GM12878 (cell line): Measurements from ENCODE around the gene BAIAP2L1. TPM values are rescaled to one million over a fixed set of nuclear protein-coding genes. Genes with fewer than 3 reads are reported as not detected.

Experiments
- ATAC-seq: fragments of 200-7000 bp; cut with Tn5 transposase; 3 replicates; pipeline ENCODE4 v1.9.1; 2020; ENCODE audit warnings: mild to moderate bottlenecking, moderate library complexity
- BruUV-seq: library from RNA; stranded (reverse); fragments of 400-500 nt; replicated peaks from 2 replicates; lab custom pipeline; 2021; lab: Mats Ljungman, UMichigan
- CTCF ChIA-PET: fragments of 300-600 bp; sonication (Branson Sonifier 250); formaldehyde crosslinking; extraction: SDS; loops from one replicate; lab custom pipeline; 2021; ENCODE audit warnings: inconsistent platforms; lab: Yijun Ruan, JAX
- POLR2A ChIA-PET: fragments of 350-600 bp; formaldehyde crosslinking; extraction: SDS; loops from one replicate; lab custom pipeline; 2021; ENCODE audit warnings: inconsistent platforms; lab: Charles Lee
- RAD21 ChIA-PET: fragments of 300-600 bp; sonication (Branson Sonifier 250); formaldehyde crosslinking; loops from one replicate; lab custom pipeline; 2023; ENCODE audit warnings: antibody characterized with exemption; ENCODE audit not compliant: unreplicated experiment; lab: Charles Lee
- SMC1A ChIA-PET: fragments of 300-600 bp; sonication (Branson Sonifier 250); formaldehyde crosslinking; loops from one replicate; lab custom pipeline; 2023; ENCODE audit not compliant: unreplicated experiment, uncharacterized antibody; lab: Charles Lee
- DNase-seq: peaks from one replicate; pipeline ENCODE4 v3.0.0-alpha.2; 2011; ENCODE audit warnings: low read depth, low spot score
- FAIRE-seq: peaks from 3 replicates; lab custom pipeline; 2011; peaks lifted over from hg19 to GRCh38; lab: Jason Lieb, UNC
- H2AFZ ChIP-seq: 2 replicates; pipeline ENCODE4 v1.6.0; 2011; ENCODE audit warnings: low read depth, low read length, control low read depth; ENCODE audit not compliant: control insufficient read depth
- H3K27ac ChIP-seq: 2 replicates; pipeline ENCODE4 v1.5.1; 2011; ENCODE audit warnings: control low read depth; ENCODE audit not compliant: control insufficient read depth, insufficient read depth
- H3K27me3 ChIP-seq, 2 experiments: replicated peaks in 1 of 2; 2 replicates each; pipeline versions ENCODE4 v1.6.0 to v1.6.1; 2011; ENCODE audit warnings: low read length in 1 of 2; ENCODE audit not compliant: control insufficient read depth in 2 of 2, insufficient read depth in 2 of 2
- H3K36me3 ChIP-seq, 2 experiments: 2 replicates each; pipeline ENCODE4 v1.5.1; 2011; ENCODE audit warnings: low read length in 1 of 2; ENCODE audit not compliant: control insufficient read depth in 2 of 2, insufficient read depth in 2 of 2
- H3K4me1 ChIP-seq: 2 replicates; pipeline ENCODE4 v1.6.1; 2011; ENCODE audit warnings: mild to moderate bottlenecking, low read length, moderate library complexity, mixed read lengths; ENCODE audit not compliant: control insufficient read depth, insufficient read depth
- H3K4me2 ChIP-seq: 2 replicates; pipeline ENCODE4 v1.6.0; 2011; ENCODE audit warnings: control low read depth; ENCODE audit not compliant: control insufficient read depth, insufficient read depth
- H3K4me3 ChIP-seq: fragments of 200-600 bp; sonication (generic); 2 replicates; pipeline ENCODE4 v1.5.1; 2016
- H3K79me2 ChIP-seq: 2 replicates; pipeline ENCODE4 v1.6.0; 2011; ENCODE audit warnings: low read length; ENCODE audit not compliant: control insufficient read depth, insufficient read depth
- H3K9ac ChIP-seq: 2 replicates; pipeline ENCODE4 v1.8.0; 2011; ENCODE audit warnings: low read length, control low read depth, mixed read lengths; ENCODE audit not compliant: control insufficient read depth, insufficient read depth
- H3K9me3 ChIP-seq: replicated peaks from 3 replicates; pipeline ENCODE4 v1.5.1; 2011; ENCODE audit warnings: mild to moderate bottlenecking, low read length; ENCODE audit not compliant: control insufficient read depth, insufficient read depth
- H4K20me1 ChIP-seq: 2 replicates; pipeline ENCODE4 v1.6.0; 2011; ENCODE audit not compliant: control insufficient read depth, insufficient read depth
- CREB1 ChIP-seq: IDR thresholded peaks from 2 replicates; pipeline ENCODE4 v1.6.1; 2012; ENCODE audit warnings: low read depth, mild to moderate bottlenecking, inconsistent platforms
- ETV6 ChIP-seq, 2 experiments: fragments of 450-650 bp in 1 of 2; IDR thresholded peaks in 1 of 2; conservative IDR thresholded peaks in 1 of 2; 2 replicates each; pipeline ENCODE4 v1.6.1; 2014; ENCODE audit warnings: antibody characterized with exemption in 1 of 2, borderline replicate concordance in 1 of 2, low read depth in 1 of 2, mild to moderate bottlenecking in 1 of 2, moderate library complexity in 1 of 2
- IKZF1 ChIP-seq: fragments of 450-650 bp; conservative IDR thresholded peaks from 2 replicates; pipeline ENCODE4 v1.6.1; 2017; ENCODE audit warnings: antibody characterized with exemption, mild to moderate bottlenecking
- KLF5 ChIP-seq: fragments of 450-650 bp; IDR thresholded peaks from 2 replicates; pipeline ENCODE4 v1.6.1; 2014; ENCODE audit warnings: mild to moderate bottlenecking; ENCODE audit not compliant: partially characterized antibody
- MEF2A ChIP-seq: IDR thresholded peaks from 2 replicates; pipeline ENCODE4 v1.6.1; 2011; ENCODE audit warnings: low read depth, mild to moderate bottlenecking, low read length, moderate library complexity; ENCODE audit not compliant: insufficient read depth
- PAX5 ChIP-seq: IDR thresholded peaks from 2 replicates; pipeline ENCODE4 v1.6.1; 2011; ENCODE audit warnings: low read depth, low read length, borderline replicate concordance
- RUNX3 ChIP-seq: IDR thresholded peaks from 2 replicates; pipeline ENCODE4 v1.6.1; 2012; ENCODE audit warnings: low read length, inconsistent platforms
- SMC3 ChIP-seq: IDR thresholded peaks from 2 replicates; pipeline ENCODE4 v1.6.1; 2011; ENCODE audit warnings: low read length, improper control_type of control experiment, borderline replicate concordance
- STAT1 ChIP-seq: fragments of 450-650 bp; conservative IDR thresholded peaks from 2 replicates; pipeline ENCODE4 v1.6.1; 2014; ENCODE audit warnings: antibody characterized with exemption, mild to moderate bottlenecking
- ZNF274 ChIP-seq: IDR thresholded peaks from one replicate; pipeline ENCODE4 v1.8.0; 2011; ENCODE audit not compliant: insufficient read length, insufficient read depth
- WGBS: methylation state at CpG from one replicate; pipeline ENCODE4 v1.1.6; 2016; ENCODE audit warnings: low lambda C conversion rate; ENCODE audit not compliant: insufficient replicate concordance, insufficient coverage; ENCODE audit errors: missing lambda C conversion rate; 5-methylcytosine and 5-hydroxymethylcytosine counted together
- in situ Hi-C: fragments of 300-500 bp; cut with MboI; formaldehyde crosslinking; loops from 9 replicates; pipeline ENCODE4 v1.14.3; 2018; ENCODE audit warnings: mixed read lengths
- intact Hi-C: fragments of 100-400 bp; cut with micrococcal nuclease; formaldehyde crosslinking; loops from one replicate; pipeline ENCODE4 v1.14.2; 2022; ENCODE audit not compliant: unreplicated experiment
- polyA plus RNA-seq, 11 experiments: library from polyadenylated mRNA; depleted of rRNA in 4 of 11; unstranded in 6 of 11; stranded (reverse) in 5 of 11; fragments of >200 nt; fragmentation: Nextera tagmentation in 4 of 11; fragmentation: Illumina TruSeq in 1 of 11; extraction: Ambion mirVana in 4 of 11; extraction: Trizol in 1 of 11; gene quantifications; 1 replicate in 1 of 11; 2 replicates in 10 of 11; pipeline versions ENCODE4 v1.2.1 to v1.2.3, GENCODE V29; 2011 to 2016; ENCODE audit warnings: inconsistent platforms in 2 of 11, missing spikeins in 2 of 11, low read depth in 1 of 11
- total RNA-seq, 4 experiments: library from RNA; depleted of rRNA in 3 of 4; stranded (reverse); fragments of >200 nt in 3 of 4; fragmentation: Illumina TruSeq in 1 of 4; extraction: Trizol in 1 of 4; gene quantifications; 2 replicates each; pipeline versions ENCODE4 v1.2.1 to v1.2.3, GENCODE V29; 2013 to 2021
- TF ChIP-seq, protein P1 (sequence below): fragments of 450-650 bp; IDR thresholded peaks from 2 replicates; pipeline ENCODE4 v1.6.1; 2016; ENCODE audit warnings: mild to moderate bottlenecking
- TF ChIP-seq, protein P2 (sequence below): fragments of 450-650 bp; formaldehyde crosslinking; IDR thresholded peaks from 2 replicates; pipeline ENCODE4 v1.4.0; 2020; ENCODE audit warnings: mild to moderate bottlenecking, moderate library complexity

The BAIAP2L1 gene
- total and polyA plus RNA-seq, 10 of the 15 experiments (the other 5 are each of a cell fraction or from before 2014, with no cell fraction given) = 8.9 to 60.2 (median 35.7) TPM

DNA sequence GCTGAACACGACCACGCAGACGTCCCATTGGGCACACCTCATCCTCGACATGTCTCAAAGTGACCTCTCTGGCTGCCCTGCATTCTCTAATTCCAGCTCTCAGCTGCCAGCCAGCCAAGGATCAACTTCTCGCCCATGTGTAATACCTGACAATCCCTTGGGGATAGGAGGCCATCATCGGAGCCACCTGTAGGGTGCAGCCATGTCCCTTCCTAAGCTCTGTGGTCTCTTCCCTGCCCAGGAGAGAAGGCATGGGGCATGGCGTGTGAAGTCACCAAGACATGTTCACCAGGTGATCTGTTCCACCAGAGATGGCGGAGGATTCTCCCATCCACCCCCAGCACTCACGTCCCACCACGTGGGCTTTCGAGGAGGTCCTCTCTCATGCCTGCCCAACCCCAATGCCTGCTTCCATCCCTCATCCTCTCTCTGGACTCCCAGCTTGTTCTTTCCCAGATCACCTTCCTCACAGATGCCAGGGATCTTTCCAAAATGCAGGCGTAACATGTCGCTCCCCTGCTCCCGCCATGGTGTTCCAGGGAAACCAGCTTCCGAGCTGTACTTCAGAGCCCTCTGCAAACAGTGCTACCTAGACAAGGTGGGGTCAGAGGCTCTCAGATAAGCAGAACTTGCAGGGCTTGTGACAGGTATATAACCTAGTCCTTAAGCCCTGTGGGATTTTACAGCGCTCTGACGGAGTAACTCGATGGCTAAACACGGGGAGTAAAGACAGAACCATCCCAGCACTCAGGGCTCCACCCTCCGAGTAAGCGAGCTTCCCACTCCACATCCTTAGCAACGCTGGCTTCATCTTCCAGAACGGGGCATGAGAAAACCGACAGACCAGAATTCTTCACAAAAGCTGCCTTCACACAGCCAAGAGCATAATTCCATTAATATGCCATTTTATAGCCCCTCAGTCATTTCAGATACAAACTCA, 78.3 kb downstream of the BAIAP2L1 start:
- ATAC-seq (no peak), FAIRE-seq (no peak), DNase-seq (no peak)
- Histone ChIP-seq H3K27ac (no peak overlapping the region), H3K4me1 (no peaks in the 10 kb centered on the region), H3K4me3 (no peak overlapping the region), H3K9ac (no peak overlapping the region), H3K36me3 (peaks cover 3 to 6% of the 10 kb centered on the region in 2 experiments; a peak in 3 of 4 replicates), H3K27me3 (no peaks in the 10 kb centered on the region), H4K20me1 (no peaks in the 10 kb centered on the region; the same call in 1 of the 2 replicates), H3K9me3 (no peaks in the 10 kb centered on the region; the same call in 2 of the 3 replicates), H2AFZ (no peak overlapping the region), H3K4me2 (no peak overlapping the region), H3K79me2 (no peaks in the 10 kb centered on the region)
- CTCF ChIA-PET = interaction anchor here (0.8 kb wide), 1 partner anchor 79 kb away, joined by 4 read pairs; the partner anchor contains the start of gene BAIAP2L1
- POLR2A ChIA-PET = no interaction called here
- SMC1A ChIA-PET = no interaction called here
- in situ Hi-C loops (no loop called here), intact Hi-C loops (no loop called here)
- 84% methylated on average over 24 of the region's 24 CpGs for WGBS
- no TSS peak for BruUV-seq
- TF ChIP-seq MEF2A = no peak
- TF ChIP-seq RUNX3 = no peak
- TF ChIP-seq ETV6 (conservative IDR thresholded peaks at IDR 0.05 in 1 of 2, IDR thresholded peaks at IDR 0.05 in 1 of 2; ENCODE audit: borderline replicate concordance in 1 of 2, low read depth in 1 of 2) = no peak
- no peak for TF ChIP-seq KLF5
- no peak for TF ChIP-seq STAT1
- TF ChIP-seq, protein P1, sequence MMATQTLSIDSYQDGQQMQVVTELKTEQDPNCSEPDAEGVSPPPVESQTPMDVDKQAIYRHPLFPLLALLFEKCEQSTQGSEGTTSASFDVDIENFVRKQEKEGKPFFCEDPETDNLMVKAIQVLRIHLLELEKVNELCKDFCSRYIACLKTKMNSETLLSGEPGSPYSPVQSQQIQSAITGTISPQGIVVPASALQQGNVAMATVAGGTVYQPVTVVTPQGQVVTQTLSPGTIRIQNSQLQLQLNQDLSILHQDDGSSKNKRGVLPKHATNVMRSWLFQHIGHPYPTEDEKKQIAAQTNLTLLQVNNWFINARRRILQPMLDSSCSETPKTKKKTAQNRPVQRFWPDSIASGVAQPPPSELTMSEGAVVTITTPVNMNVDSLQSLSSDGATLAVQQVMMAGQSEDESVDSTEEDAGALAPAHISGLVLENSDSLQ = no peak
- no peak for TF ChIP-seq IKZF1
- TF ChIP-seq, protein P2, sequence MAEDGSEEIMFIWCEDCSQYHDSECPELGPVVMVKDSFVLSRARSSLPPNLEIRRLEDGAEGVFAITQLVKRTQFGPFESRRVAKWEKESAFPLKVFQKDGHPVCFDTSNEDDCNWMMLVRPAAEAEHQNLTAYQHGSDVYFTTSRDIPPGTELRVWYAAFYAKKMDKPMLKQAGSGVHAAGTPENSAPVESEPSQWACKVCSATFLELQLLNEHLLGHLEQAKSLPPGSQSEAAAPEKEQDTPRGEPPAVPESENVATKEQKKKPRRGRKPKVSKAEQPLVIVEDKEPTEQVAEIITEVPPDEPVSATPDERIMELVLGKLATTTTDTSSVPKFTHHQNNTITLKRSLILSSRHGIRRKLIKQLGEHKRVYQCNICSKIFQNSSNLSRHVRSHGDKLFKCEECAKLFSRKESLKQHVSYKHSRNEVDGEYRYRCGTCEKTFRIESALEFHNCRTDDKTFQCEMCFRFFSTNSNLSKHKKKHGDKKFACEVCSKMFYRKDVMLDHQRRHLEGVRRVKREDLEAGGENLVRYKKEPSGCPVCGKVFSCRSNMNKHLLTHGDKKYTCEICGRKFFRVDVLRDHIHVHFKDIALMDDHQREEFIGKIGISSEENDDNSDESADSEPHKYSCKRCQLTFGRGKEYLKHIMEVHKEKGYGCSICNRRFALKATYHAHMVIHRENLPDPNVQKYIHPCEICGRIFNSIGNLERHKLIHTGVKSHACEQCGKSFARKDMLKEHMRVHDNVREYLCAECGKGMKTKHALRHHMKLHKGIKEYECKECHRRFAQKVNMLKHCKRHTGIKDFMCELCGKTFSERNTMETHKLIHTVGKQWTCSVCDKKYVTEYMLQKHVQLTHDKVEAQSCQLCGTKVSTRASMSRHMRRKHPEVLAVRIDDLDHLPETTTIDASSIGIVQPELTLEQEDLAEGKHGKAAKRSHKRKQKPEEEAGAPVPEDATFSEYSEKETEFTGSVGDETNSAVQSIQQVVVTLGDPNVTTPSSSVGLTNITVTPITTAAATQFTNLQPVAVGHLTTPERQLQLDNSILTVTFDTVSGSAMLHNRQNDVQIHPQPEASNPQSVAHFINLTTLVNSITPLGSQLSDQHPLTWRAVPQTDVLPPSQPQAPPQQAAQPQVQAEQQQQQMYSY = no peak
- TF ChIP-seq CREB1 = no peak
- TF ChIP-seq ZNF274 = no peak
- TF ChIP-seq PAX5 = no peak
- TF ChIP-seq SMC3 = no peak
- RAD21 ChIA-PET = no interaction called here
